ENCODE measurements around the gene IL20RA. TPM values are rescaled to one million over a fixed set of nuclear protein-coding genes. Genes with fewer than 3 reads are reported as not detected.

Gene IL20RA
- total RNA-seq, 1 donor from 2014 or later: 4.5 TPM

DNA sequence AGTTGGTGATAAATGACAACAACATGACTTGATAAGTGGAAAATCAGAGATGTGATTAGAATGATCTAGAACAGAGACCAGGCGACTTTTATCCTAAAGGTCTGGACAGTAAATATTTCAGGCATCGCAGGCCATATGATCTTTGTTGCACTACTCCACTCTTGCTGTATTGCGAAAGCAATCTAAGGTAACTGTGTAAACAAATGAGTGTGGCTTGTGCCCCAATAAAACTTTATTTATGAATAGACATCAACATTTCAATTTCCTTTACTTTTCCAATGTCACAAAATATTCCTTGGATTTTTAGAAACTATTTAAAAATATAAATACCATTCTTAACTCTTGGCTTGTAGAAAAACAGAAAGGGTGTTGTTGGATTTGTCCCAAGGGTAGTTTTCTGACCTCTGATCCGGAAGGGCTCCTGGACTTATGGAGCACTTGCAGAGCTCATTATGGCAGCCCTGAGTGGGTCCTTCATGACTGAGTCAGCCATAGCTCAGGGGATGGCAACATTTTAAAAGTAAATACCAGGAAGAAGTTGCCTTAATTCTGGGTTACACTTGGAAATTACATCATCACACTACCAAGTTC, 34.5 kb downstream of the IL20RA start:
- DNase-seq (ENCODE audit: low read depth) (peak; percentile 40), FAIRE-seq (no peak)
- TF ChIP-seq, protein P1, sequence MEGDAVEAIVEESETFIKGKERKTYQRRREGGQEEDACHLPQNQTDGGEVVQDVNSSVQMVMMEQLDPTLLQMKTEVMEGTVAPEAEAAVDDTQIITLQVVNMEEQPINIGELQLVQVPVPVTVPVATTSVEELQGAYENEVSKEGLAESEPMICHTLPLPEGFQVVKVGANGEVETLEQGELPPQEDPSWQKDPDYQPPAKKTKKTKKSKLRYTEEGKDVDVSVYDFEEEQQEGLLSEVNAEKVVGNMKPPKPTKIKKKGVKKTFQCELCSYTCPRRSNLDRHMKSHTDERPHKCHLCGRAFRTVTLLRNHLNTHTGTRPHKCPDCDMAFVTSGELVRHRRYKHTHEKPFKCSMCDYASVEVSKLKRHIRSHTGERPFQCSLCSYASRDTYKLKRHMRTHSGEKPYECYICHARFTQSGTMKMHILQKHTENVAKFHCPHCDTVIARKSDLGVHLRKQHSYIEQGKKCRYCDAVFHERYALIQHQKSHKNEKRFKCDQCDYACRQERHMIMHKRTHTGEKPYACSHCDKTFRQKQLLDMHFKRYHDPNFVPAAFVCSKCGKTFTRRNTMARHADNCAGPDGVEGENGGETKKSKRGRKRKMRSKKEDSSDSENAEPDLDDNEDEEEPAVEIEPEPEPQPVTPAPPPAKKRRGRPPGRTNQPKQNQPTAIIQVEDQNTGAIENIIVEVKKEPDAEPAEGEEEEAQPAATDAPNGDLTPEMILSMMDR (IDR thresholded peaks at IDR 0.05; ENCODE audit: insufficient read depth, low read length, severe bottlenecking): no peak

DNA sequence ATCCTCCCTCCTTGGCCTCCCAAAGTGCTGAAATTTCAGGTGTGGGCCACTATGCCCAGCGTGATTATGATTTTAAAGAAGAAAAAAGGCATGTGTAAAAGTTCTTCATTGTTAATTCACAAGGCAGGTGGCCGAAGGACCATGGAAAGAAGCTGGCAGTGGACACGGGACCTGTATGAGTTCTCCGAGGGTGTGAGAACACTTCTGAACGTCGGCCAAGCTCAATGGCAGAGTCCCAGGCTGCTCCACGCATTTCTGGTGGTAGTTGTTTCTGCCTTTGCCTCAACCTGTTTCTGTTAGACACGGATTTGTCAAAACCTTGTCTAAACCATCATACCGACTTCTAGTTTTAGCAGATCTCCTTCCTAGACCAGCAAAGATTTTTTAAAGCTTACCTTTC, 36.6 kb downstream of the IL20RA start:
- Histone ChIP-seq H3K36me3 (ENCODE audit: control insufficient read depth, insufficient read depth, low read length) (no peaks in the 10 kb centered on the region), H3K27me3 (ENCODE audit: control insufficient read depth, insufficient read depth, low read length) (no peaks in the 10 kb centered on the region), H3K4me3 (ENCODE audit: low read depth, low read length) (no peak overlapping the region)
- FAIRE-seq (no peak), DNase-seq (ENCODE audit: low read depth) (no peak)
- TF ChIP-seq, protein P1 (IDR thresholded peaks at IDR 0.05; ENCODE audit: insufficient read depth, low read length, severe bottlenecking): no peak

More for the DNA sequence above, 34.5 kb downstream of the IL20RA start:
- no peaks in the 10 kb centered on the region for H3K27me3 ChIP-seq (ENCODE audit: control insufficient read depth, insufficient read depth, low read length)
- no peak overlapping the region for H3K4me3 ChIP-seq (ENCODE audit: low read depth, low read length)
- H3K36me3 ChIP-seq (ENCODE audit: control insufficient read depth, insufficient read depth, low read length): no peaks in the 10 kb centered on the region

GRCh38 chr6:137006056-137006455, 38.7 kb downstream of the IL20RA start:
- H3K4me3 ChIP-seq (ENCODE audit: low read depth, low read length): no peak overlapping the region
- TF ChIP-seq, protein P1 (IDR thresholded peaks at IDR 0.05; ENCODE audit: insufficient read depth, low read length, severe bottlenecking): no peak
- no peaks in the 10 kb centered on the region for H3K36me3 ChIP-seq (ENCODE audit: control insufficient read depth, insufficient read depth, low read length)
- H3K27me3 ChIP-seq (ENCODE audit: control insufficient read depth, insufficient read depth, low read length): no peaks in the 10 kb centered on the region
- FAIRE-seq: no peak
- DNase-seq (ENCODE audit: low read depth): no peak

DNA sequence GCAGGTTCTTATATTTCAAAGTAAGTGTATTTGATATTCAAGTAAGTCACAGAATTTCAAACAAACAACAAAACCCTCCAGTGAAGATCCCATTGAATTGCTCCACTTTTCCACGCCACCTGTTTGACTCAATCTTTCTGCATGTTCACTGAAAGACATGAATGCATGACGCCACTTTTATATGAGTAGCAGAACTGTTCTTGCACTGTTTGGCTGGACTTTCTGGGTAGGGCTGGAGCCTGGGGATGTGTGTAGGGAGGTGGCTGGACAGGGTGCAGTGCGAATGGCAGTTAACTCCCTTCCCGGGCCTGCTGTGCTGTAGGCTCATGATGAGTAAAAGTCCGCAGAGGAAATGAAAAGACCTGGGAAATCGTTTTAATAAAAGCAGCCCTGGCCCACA, 39.7 kb downstream of the IL20RA start:
- TF ChIP-seq, protein P1 (IDR thresholded peaks at IDR 0.05; ENCODE audit: insufficient read depth, low read length, severe bottlenecking): no peak

GRCh38 chr6:137002505-137002904, 42.3 kb downstream of the IL20RA start:
- no peak for FAIRE-seq

More for the DNA sequence above, 39.7 kb downstream of the IL20RA start:
- no peak for FAIRE-seq
- H3K4me3 ChIP-seq (ENCODE audit: low read depth, low read length): no peak overlapping the region
- no peaks in the 10 kb centered on the region for H3K36me3 ChIP-seq (ENCODE audit: control insufficient read depth, insufficient read depth, low read length)
- H3K27me3 ChIP-seq (ENCODE audit: control insufficient read depth, insufficient read depth, low read length): no peaks in the 10 kb centered on the region
- no peak for DNase-seq (ENCODE audit: low read depth)

More at GRCh38 chr6:137002505-137002904, 42.3 kb downstream of the IL20RA start:
- TF ChIP-seq, protein P1 (IDR thresholded peaks at IDR 0.05; ENCODE audit: insufficient read depth, low read length, severe bottlenecking): no peak
- no peak for DNase-seq (ENCODE audit: low read depth)
- Histone ChIP-seq H3K27me3 (ENCODE audit: control insufficient read depth, insufficient read depth, low read length) (no peaks in the 10 kb centered on the region), H3K4me3 (ENCODE audit: low read depth, low read length) (no peak overlapping the region), H3K36me3 (ENCODE audit: control insufficient read depth, insufficient read depth, low read length) (no peaks in the 10 kb centered on the region)
